Upper lobe of right lung (tissue), 1 donor: ENCODE data around the gene HOXD8. TPM values are rescaled to one million over a fixed set of nuclear protein-coding genes. Genes with fewer than 3 reads are reported as not detected.

Source experiments
- ATAC-seq: fragments of 200-7000 bp; cut with Tn5 transposase; one replicate; pipeline ENCODE4 v1.9.1; 2020; ENCODE audit warnings: mild to moderate bottlenecking, moderate library complexity
- DNase-seq: peaks from one replicate; pipeline ENCODE4 v3.0.0-alpha.2; 2020
- H3K27ac ChIP-seq: fragments of 200-600 bp; one replicate; pipeline ENCODE4 v1.8.0; 2022
- H3K27me3 ChIP-seq: fragments of 200-600 bp; one replicate; pipeline ENCODE4 v1.8.0; 2022; ENCODE audit warnings: mild to moderate bottlenecking
- H3K36me3 ChIP-seq: fragments of 200-600 bp; one replicate; pipeline ENCODE4 v1.8.0; 2022
- H3K4me1 ChIP-seq: fragments of 200-600 bp; one replicate; pipeline ENCODE4 v1.8.0; 2022
- H3K4me3 ChIP-seq: fragments of 200-600 bp; one replicate; pipeline ENCODE4 v1.8.0; 2022; ENCODE audit warnings: mild to moderate bottlenecking
- H3K9me3 ChIP-seq: fragments of 200-600 bp; one replicate; pipeline ENCODE4 v1.8.0; 2022
- CTCF ChIP-seq: fragments of 200-600 bp; IDR thresholded peaks from one replicate; pipeline ENCODE4 v1.8.0; 2022; ENCODE audit warnings: antibody characterized with exemption
- intact Hi-C: fragments of 100-400 bp; cut with DNase I; formaldehyde crosslinking; loops from one replicate; pipeline ENCODE4 v1.11.0; 2022
- total RNA-seq: library from RNA; stranded (reverse); fragmentation: NEBNext Ultra II Directional; extraction: Animal tissue kit (Norgen Biotek cat#: 25700); gene quantifications from one replicate; pipeline ENCODE4 v1.2.1, GENCODE V29; 2021
- donor health status: DM: no; HTN: yes; CAD: no; lungs with severe emphysema.

Gene HOXD8
- total RNA-seq, 1 donor from 2014 or later: 2.6 TPM

GRCh38 chr2:176165370-176166050, 36.0 kb downstream of the HOXD8 start:
- Histone ChIP-seq H3K27ac (no peak overlapping the region), H3K36me3 (no peaks in the 10 kb centered on the region), H3K4me1 (no peaks in the 10 kb centered on the region), H3K9me3 (no peaks in the 10 kb centered on the region), H3K4me3 (no peak overlapping the region), H3K27me3 (peaks cover 92% of the 10 kb centered on the region)
- ATAC-seq: no peak
- TF ChIP-seq CTCF: no peak
- DNase-seq: peak; percentile 58
- intact Hi-C loops: no loop called here

GRCh38 chr2:176166272-176166671, 36.8 kb downstream of the HOXD8 start:
- Histone ChIP-seq H3K27ac (no peak overlapping the region), H3K4me3 (no peak overlapping the region), H3K9me3 (no peaks in the 10 kb centered on the region), H3K27me3 (peaks cover 92% of the 10 kb centered on the region), H3K36me3 (no peaks in the 10 kb centered on the region), H3K4me1 (no peaks in the 10 kb centered on the region)
- no peak for DNase-seq
- ATAC-seq: no peak
- intact Hi-C loops: no loop called here
- TF ChIP-seq CTCF: no peak

- ATAC-seq (no peak), DNase-seq (no peak)
- peaks cover 7% of the 10 kb centered on the region for H3K4me1 ChIP-seq
- no peaks in the 10 kb centered on the region for H3K9me3 ChIP-seq
- no peak overlapping the region for H3K4me3 ChIP-seq
- H3K27ac ChIP-seq: no peak overlapping the region
- H3K36me3 ChIP-seq: no peaks in the 10 kb centered on the region
- intact Hi-C loops: no loop called here
- peaks cover 92% of the 10 kb centered on the region for H3K27me3 ChIP-seq
- no peak for TF ChIP-seq CTCF
Observed at GRCh38 chr2:176167398-176167797, 37.9 kb downstream of the HOXD8 start.

GRCh38 chr2:176169181-176169580, 39.7 kb downstream of the HOXD8 start:
- DNase-seq: no peak
- no peak for TF ChIP-seq CTCF
- peaks cover 91% of the 10 kb centered on the region for H3K27me3 ChIP-seq
- intact Hi-C loops: no loop called here
- no peaks in the 10 kb centered on the region for H3K9me3 ChIP-seq
- peaks cover 7% of the 10 kb centered on the region for H3K4me1 ChIP-seq
- no peak for ATAC-seq
- no peak overlapping the region for H3K27ac ChIP-seq
- no peaks in the 10 kb centered on the region for H3K36me3 ChIP-seq
- H3K4me3 ChIP-seq: no peak overlapping the region

GRCh38 chr2:176169711-176170110, 40.2 kb downstream of the HOXD8 start:
- Histone ChIP-seq H3K36me3 (no peaks in the 10 kb centered on the region), H3K27ac (no peak overlapping the region), H3K4me3 (no peak overlapping the region), H3K27me3 (peaks cover 91% of the 10 kb centered on the region), H3K9me3 (no peaks in the 10 kb centered on the region), H3K4me1 (peaks cover 7% of the 10 kb centered on the region)
- intact Hi-C loops: no loop called here
- ATAC-seq (no peak), DNase-seq (no peak)
- TF ChIP-seq CTCF: no peak
